ENCODE measurements around the gene ANO10. TPM values are rescaled to one million over a fixed set of nuclear protein-coding genes. Genes with fewer than 3 reads are reported as not detected.
A peak's percentile ranks its signal among the peaks of the same experiment; 100 is the strongest.
"Not testable (repeated sequence)": the region's sequence is repeated elsewhere in the genome, so short reads cannot be mapped to it uniquely, and the experiment has no call there.

The ANO10 gene
- total and polyA plus RNA-seq, 11 donors, result 8.3 to 29.8 (median 15.8) TPM

- no peak for TF ChIP-seq POLR2A (IDR thresholded peaks at IDR 0.05)
- TF ChIP-seq, protein P1, sequence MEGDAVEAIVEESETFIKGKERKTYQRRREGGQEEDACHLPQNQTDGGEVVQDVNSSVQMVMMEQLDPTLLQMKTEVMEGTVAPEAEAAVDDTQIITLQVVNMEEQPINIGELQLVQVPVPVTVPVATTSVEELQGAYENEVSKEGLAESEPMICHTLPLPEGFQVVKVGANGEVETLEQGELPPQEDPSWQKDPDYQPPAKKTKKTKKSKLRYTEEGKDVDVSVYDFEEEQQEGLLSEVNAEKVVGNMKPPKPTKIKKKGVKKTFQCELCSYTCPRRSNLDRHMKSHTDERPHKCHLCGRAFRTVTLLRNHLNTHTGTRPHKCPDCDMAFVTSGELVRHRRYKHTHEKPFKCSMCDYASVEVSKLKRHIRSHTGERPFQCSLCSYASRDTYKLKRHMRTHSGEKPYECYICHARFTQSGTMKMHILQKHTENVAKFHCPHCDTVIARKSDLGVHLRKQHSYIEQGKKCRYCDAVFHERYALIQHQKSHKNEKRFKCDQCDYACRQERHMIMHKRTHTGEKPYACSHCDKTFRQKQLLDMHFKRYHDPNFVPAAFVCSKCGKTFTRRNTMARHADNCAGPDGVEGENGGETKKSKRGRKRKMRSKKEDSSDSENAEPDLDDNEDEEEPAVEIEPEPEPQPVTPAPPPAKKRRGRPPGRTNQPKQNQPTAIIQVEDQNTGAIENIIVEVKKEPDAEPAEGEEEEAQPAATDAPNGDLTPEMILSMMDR (IDR thresholded peaks at IDR 0.05), result no peak
- no peak overlapping the region for H3K4me3 ChIP-seq
- H3K4me1 ChIP-seq, result peaks cover 0 to 15% (median 7%) of the 10 kb centered on the region in 12 donors
- H3K27me3 ChIP-seq, result no peaks in the 10 kb centered on the region
- no peaks in the 10 kb centered on the region for H3K9me3 ChIP-seq
- H3K36me3 ChIP-seq, result peaks cover 0 to 7% (median 0%) of the 10 kb centered on the region in 9 donors
- DNase-seq (no peak), ATAC-seq (no peak)
- H3K27ac ChIP-seq, result peak overlapping the region in 2 of 12 donors; percentile 24 to 33
- WGBS, 4 donors, result 48 to 58% (median 54%) methylated on average over 1 of the region's 1 CpG
- intact Hi-C loops (cut with DNase I), result no loop called here
These were observed 38.9 kb downstream of the ANO10 start for GRCh38 chr3:43582866-43583265.

DNA sequence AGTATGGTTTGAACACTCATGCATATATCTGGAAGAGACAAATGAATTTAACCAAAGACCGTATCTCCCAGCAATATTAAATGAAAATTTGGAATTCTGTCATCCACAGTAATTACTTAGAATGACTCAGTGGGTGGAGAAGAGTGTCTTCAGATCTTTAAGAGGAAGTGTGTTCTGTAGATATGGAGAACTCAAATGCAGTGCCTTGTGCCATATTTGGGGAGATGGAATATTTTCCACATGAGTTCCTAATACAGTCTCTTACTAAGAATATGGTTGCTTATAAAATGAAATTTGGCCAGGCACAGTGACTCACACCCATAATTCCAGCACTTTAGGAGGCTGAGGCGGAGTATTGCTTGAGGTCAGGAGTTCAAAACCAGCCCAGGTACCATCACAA lies 40.5 kb downstream of the ANO10 start:
- H3K4me1 ChIP-seq, result peaks cover 0 to 15% (median 7%) of the 10 kb centered on the region in 12 donors
- no peak overlapping the region for H3K4me3 ChIP-seq
- peaks cover 0 to 14% (median 5%) of the 10 kb centered on the region in 9 donors for H3K36me3 ChIP-seq
- 47 to 79% (median 50%) methylated on average over 2 of the region's 2 CpGs for WGBS, 4 donors
- ATAC-seq, result no peak
- no peaks in the 10 kb centered on the region for H3K27me3 ChIP-seq
- DNase-seq, result no peak
- TF ChIP-seq, protein P1 (IDR thresholded peaks at IDR 0.05), result no peak
- no peak for TF ChIP-seq POLR2A (IDR thresholded peaks at IDR 0.05)
- H3K27ac ChIP-seq, result no peak overlapping the region
- intact Hi-C loops (cut with DNase I), result no loop called here
- H3K9me3 ChIP-seq, result no peaks in the 10 kb centered on the region

DNA sequence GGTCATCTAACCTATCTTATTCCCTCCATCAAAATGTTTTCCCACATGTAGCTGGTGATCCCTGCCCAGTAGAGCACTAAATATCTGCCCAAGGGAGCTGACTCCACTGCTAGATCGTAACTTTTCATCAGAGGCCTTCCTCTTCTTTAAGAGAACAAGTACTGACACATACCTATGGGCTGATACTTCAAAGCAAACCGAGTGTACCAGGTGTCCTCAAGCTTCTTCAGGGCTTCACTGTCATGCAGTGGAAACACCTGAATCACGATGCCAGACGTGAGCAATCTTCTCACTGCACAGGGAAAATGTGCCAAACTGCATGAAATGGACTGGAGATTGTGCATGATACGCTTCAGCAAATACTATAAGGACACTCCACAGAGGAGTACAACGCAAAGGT lies 41.6 kb downstream of the ANO10 start:
- 92 to 95% (median 94%) methylated on average over 6 of the region's 6 CpGs for WGBS, 4 donors
- ATAC-seq, result no peak
- no peak overlapping the region for H3K4me3 ChIP-seq
- no peak for TF ChIP-seq POLR2A (IDR thresholded peaks at IDR 0.05)
- TF ChIP-seq, protein P1 (IDR thresholded peaks at IDR 0.05), result no peak
- no peaks in the 10 kb centered on the region for H3K27me3 ChIP-seq
- no peak overlapping the region for H3K27ac ChIP-seq
- intact Hi-C loops (cut with DNase I), result no loop called here
- peaks cover 0 to 15% (median 7%) of the 10 kb centered on the region in 12 donors for H3K4me1 ChIP-seq
- H3K36me3 ChIP-seq, result peaks cover 0 to 21% (median 10%) of the 10 kb centered on the region in 9 donors
- no peaks in the 10 kb centered on the region for H3K9me3 ChIP-seq
- DNase-seq, result no peak

DNA sequence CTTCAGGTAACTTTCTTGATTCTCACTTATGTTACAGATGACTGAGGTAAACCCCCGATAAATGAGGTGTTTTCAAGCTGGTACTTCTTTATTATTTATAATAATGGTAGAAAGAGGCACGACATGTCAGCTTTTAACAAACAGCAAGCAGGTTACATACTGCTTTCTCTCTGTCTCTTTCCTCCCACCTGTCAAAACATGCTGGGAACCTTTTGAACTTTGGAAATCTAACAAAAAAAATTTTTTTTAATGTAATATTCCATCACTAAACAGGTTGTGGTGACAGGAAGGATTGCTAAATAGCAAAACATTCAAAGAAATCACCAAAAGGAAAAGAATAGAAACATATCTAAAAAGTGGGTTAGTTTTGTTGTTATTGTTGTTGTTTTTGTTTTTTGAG lies 48.2 kb downstream of the ANO10 start:
- ATAC-seq (no peak), DNase-seq (no peak)
- no peak for TF ChIP-seq POLR2A (IDR thresholded peaks at IDR 0.05)
- TF ChIP-seq, protein P1 (IDR thresholded peaks at IDR 0.05), result no peak
- Histone ChIP-seq H3K4me3 (no peak overlapping the region), H3K36me3 (peaks cover 0 to 27% (median 10%) of the 10 kb centered on the region in 9 donors), H3K9me3 (no peaks in the 10 kb centered on the region), H3K27ac (no peak overlapping the region), H3K4me1 (no peaks in the 10 kb centered on the region), H3K27me3 (no peaks in the 10 kb centered on the region)
- intact Hi-C loops (cut with DNase I), result no loop called here
- WGBS, 4 donors, result 89 to 97% (median 96%) methylated on average over 2 of the region's 2 CpGs

- intact Hi-C loops (cut with DNase I), result not testable (repeated sequence)
These were observed 56.0 kb downstream of the ANO10 start for GRCh38 chr3:43565661-43566341.

More at GRCh38 chr3:43565661-43566341, 56.0 kb downstream of the ANO10 start:
- H3K36me3 ChIP-seq, result peaks cover 0 to 15% (median 2%) of the 10 kb centered on the region in 9 donors
- ATAC-seq, H3K9me3 ChIP-seq, H3K27me3 ChIP-seq, H3K4me1 ChIP-seq, DNase-seq, H3K4me3 ChIP-seq, H3K27ac ChIP-seq: not testable (repeated sequence)
- 85 to 93% (median 88%) methylated on average over 15 to 24 of the region's 30 CpGs for WGBS, 4 donors

All from heart left ventricle (tissue), 16 donors.